HCEC 1CT (cell line): ENCODE results near the gene LAMA4.
A peak's percentile ranks its signal among the peaks of the same experiment; 100 is the strongest.

Experiments
- DNase-seq: peaks from one replicate; pipeline ENCODE4 v3.0.0-alpha.2; 2017

The LAMA4 gene

GRCh38 chr6:112180095-112180820 lies 74.1 kb downstream of the LAMA4 start:
- peak; percentile 84 for DNase-seq

DNA sequence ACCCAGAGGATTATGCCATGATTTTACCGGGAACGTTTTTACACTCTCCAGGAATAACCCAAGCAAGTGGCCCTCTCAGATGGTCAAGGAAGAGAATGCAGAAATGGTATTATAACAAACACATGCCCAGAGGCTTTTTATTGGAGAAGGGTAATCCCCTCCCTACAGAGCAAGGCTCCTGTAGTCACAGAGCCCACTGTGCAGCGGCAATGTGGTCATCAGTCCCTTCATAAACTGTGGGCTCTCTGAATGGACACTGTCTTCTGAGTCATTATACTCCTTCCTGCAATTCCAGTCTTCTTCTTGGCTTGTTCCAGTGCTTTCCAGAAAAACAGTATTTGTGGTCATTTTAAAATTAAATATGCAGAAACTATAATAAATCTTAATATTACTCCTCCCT lies 74.7 kb downstream of the LAMA4 start:
- no peak for DNase-seq

DNA sequence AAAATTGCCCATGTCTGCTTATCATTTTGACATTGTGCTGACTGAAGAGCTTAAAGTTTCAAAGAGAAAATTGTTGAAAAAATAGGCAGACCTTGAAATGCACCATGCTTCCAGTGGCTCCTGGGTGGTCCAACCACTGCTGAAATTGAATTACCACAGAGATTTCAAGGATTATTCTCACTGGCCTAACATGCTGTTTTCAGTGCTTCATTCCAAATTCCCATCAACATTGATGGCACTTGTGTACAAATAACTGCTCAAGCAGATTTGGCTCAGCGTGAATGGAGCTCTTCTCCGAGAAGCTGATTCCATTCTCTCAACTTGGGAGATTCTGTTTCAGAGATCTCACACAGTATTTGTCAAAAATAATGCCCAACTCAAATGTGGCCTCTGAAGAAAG lies 75.5 kb downstream of the LAMA4 start:
- DNase-seq, result no peak

DNA sequence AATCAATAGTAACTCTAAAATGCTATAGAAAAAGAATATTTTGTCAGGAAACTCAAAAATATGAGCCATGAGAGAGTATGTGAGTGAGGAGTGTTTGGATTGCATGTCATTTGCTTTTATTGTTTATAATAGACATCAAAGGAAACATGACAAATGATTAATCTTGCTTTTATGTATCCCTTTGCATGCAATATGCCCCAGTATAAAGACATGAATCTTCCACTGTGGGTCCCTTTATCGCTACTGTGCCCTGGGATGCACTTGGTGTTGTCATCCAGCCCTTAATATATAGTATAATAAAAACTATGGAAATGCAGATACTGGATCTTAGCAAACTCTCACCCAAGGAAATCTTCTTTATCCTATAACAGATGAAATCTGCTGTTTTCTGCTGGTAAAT lies 77.3 kb downstream of the LAMA4 start:
- no peak for DNase-seq

DNA sequence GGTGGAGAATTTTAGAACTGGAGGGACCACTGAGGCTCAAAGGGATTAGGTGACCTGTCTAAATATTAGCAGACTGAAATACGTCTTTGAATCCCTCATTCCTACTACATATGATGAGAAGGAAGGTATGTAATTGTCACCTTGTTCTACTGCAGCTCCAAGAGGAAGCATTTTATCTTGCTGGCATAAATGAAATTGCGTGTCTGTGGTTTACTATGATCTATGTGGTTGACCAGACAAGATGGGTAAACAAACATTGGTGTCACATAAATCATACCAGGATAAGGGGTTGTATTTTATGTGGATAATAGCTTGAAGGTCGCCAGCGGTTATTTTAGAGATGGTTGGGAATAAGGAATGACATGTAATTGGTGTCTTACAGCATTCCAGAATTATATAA lies 78.2 kb downstream of the LAMA4 start:
- DNase-seq, result no peak

- DNase-seq, result no peak
These were observed 81.1 kb downstream of the LAMA4 start for GRCh38 chr6:112173221-112173804.

DNA sequence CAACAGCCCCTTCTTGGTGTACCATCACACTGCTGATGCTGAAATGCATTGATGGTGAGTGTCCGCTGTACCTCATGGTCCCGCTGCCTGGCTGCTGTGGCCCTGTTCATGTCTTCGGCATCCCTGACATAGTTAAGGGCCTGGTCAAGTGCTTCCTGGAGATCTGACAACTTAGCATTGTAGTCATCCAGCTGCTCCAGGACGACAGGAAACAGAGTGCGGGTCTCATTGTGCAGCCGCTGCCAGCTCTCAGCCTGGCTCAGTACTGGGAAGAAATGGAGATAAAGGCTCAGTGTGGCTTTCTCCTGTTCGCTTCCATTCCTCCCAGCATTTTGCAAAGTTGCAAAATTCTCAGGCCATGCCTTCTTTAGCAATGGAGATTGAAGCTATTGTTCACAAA lies 81.8 kb downstream of the LAMA4 start:
- no peak for DNase-seq

DNA sequence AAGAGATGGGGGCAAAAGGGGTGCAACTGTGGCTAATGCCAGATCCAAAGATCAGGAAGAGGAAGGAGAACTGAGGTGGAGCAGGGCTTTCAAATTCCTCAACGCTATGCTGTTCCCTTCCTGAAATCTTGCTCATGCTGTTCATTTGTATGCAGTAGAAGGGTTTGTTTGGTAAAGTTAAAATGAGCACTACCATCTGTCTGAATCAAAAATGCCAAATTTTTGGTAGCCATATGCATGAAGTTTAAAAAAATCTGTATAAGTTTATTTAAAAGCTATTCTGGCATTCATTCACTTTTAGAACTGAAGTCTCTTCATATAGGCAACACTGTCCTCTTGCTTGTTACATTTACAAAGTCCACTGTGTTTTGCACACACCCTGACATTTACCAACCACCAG lies 84.8 kb downstream of the LAMA4 start:
- no peak for DNase-seq

DNA sequence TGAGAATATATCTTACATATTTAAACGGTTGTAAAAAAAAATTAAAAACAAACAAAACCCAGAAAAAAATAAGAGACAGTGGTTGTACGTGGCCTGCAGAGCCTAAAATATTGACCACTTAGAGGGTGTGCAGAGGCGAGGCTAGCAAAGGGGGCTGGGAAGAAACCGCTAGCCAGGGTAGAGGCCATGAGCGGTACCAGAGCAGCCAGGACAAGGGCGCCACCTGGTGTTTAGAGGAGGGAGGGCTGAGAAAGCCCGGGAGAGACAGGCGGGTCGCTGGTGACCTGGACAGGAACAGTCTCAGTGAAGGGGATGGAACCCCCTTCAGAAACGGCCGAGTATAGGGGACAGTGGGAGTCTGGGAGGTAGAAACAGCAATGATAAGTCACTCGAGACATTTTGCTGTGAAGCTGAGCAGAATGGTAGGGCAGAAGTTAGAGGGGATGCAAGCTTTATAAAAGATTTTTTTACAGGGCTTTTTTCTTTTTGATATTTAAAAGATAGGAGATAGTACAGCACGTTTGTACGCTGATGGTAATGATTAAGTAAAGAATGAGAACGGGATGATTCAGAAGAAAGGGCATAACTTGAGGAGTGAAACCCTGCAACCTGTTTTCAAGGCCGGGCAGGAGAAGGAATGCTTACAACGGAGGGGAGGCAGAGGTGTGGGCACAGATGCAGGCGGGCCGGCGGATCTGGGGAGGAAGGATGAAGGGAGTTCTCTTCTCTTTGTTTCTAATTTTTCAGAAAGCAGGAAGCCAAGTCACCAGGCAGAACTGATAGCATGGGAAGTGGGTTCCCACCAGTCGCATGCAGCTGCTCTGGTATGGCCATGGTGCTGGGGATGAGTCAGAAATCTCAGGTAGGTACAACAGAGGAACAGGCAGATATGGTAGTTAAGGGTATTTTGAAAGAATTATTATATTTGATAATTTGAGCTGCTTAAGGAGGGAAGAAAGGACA lies 90.8 kb downstream of the LAMA4 start:
- DNase-seq, result peak; percentile 36

GRCh38 chr6:112160745-112161144 lies 93.6 kb downstream of the LAMA4 start:
- no peak for DNase-seq

DNA sequence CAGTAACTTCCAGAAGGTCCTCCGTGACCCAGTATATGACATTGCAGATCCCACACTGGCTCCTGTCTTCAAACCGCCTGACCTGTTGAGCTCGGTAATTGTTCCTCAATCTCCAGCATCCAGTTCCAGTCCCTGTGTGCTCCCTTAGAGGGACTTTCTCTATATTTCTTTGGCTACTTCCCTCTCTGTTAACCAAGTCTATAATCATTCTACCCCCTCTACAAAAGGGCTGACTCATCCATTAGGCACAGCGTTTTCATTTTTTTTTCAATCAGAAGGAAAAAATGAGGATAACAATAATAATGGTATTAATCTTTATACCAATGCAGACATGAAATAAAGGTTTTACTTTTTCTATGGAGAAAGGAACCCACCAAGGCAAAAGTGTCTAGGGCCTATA lies 97.7 kb downstream of the LAMA4 start:
- DNase-seq, result no peak

- DNase-seq, result peak; percentile 34
These were observed 98.5 kb downstream of the LAMA4 start for GRCh38 chr6:112155886-112156285.

DNA sequence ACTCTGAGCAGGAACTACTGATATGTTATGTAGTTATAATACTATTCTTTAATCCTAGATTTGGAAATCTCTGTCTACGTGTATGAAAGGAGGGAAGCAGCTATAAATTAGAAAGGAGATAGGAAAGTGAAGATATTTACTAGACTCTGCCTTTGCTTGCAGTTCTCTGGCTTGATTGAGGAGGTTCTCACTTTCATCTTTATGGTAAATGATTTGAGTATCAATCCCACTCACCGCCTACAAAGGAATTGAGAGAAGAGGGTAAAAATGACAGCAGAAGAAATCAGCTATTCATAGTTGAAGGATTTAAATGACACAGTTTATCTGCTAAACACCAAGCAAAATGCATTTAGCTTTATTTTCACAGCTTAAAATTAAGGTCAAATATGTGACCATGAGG lies 99.7 kb downstream of the LAMA4 start:
- no peak for DNase-seq

DNA sequence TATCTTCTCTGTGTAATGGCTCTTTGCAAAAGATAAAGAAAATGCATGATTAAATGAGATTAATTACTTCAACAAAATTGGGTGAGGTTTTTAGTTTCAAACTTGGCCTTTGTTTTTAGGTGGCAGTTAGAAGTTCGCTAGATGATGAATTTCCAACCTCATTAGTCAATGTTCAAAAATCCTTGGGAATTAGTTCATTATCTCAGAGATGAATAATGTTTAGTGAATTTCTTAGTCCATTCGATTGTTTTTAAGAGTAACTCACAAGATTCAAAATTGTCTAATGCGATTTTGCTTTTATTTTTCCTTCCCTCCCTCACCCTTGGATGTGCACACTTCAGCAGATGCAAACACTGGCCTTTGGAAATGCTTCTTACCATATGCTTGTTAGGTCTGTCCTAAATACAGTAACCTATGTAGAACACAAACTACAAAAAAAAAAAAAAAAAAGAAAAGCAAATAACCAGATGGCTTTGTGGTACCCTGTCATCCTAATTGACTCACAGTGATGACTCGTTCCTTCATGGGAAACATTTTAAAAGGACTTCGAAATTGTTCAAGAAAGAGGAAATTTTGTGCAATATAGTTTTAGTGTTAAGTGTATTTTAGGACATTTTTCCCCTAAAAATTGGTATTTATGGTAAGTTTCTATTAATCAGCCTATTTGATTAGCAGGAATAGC lies 100.3 kb downstream of the LAMA4 start:
- DNase-seq, result peak; percentile 80

GRCh38 chr6:112150363-112150762 lies 104.0 kb downstream of the LAMA4 start:
- DNase-seq, result peak; percentile 30

DNA sequence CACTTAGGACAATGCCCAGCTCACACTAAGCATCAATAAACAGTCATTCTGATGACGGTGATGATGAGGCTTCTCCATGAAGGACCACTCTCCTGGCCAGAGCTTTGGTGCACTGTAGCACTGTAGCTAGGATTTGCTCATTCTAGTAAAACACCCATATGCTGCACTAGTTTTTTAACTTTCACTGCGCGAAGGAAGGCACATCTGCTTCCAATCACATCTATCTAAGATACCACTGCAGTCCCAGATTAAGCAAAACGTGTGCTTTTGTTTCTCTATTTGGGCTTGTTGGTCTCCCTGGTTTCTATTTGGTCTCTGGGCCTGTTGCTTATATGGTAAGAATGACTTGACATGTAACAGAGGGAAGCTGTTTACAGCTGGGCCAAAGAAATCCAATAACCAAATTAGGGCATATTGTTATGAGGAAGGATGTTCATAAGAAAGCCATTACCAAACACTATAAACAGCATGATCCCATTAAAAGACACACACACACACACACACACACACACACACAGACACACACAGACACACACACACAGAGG lies 104.6 kb downstream of the LAMA4 start:
- peak; percentile 58 for DNase-seq

GRCh38 chr6:112149236-112149635 lies 105.1 kb downstream of the LAMA4 start:
- DNase-seq, result no peak

GRCh38 chr6:112148103-112148502 lies 106.3 kb downstream of the LAMA4 start:
- DNase-seq, result no peak

- no peak for DNase-seq
These were observed 109.2 kb downstream of the LAMA4 start for GRCh38 chr6:112145080-112145573.

DNA sequence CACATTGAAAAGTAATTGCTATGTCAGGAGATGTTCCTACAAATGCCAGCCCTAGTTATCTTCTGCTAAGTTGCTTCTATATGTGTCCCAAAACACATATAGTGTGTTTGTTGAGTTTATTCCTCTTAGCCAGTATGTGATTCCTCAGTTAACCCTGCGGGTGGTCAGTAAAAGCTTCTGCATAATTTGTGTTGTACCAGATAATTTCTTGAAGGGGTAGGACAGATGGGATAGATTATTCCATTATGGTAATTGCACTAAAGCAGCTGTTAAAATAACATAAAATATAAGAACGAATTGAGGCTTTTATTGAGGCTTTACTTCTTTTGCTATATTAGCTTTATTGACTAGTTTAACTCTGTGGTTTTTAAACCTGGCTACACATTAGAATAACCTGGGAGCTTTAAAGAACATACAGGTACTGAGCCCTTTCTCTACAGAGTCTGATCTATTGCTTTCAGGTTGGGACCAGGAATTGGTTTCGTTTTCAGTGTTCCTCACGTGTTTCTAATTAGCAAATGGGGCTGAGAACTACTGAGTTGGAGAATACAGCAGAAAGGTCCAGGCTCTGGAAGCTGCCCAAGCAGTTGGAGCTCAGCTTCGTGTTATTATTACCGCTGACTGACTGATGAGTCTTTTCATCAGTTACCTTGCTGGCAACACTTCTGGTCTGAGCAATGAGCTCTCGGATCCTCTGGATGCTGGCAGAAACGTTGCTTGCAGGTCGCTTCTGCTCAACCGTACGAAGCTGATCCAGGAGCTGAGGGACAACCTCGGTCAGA lies 110.0 kb downstream of the LAMA4 start:
- no peak for DNase-seq

DNA sequence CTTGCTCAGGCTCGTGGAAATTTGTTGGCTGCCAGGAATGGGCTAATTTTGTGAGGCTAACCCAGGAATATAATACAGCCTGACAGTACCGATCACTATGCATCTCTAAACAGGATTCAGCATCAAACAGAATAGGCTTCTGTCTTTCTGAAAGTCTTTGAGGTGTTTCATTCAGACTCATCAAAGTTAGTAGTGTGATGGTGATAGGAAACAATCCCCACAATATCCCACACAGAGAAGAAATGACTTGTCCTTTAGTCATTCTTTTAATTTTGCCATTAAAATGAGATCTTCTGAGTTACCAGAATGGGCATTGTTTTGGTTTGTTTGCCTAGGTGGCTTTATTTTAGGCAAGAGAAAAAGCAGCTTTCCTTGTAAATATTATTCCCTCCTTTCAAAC lies 112.7 kb downstream of the LAMA4 start:
- no peak for DNase-seq

GRCh38 chr6:112139052-112139451 lies 115.3 kb downstream of the LAMA4 start:
- no peak for DNase-seq
